GM12864 (cell line): ENCODE results near the gene ANO8.

ENCODE experiments used
- DNase-seq: peaks from one replicate; pipeline ENCODE4 v3.0.0-alpha.2; 2011; ENCODE audit warnings: low read depth
- H3K4me3 ChIP-seq: 2 replicates; pipeline ENCODE4 v1.5.1; 2011; ENCODE audit warnings: mild to moderate bottlenecking, low read depth, low read length, control low read depth
- TF ChIP-seq, protein P1 (sequence below): IDR thresholded peaks from 2 replicates; pipeline ENCODE4 v1.5.1; 2011; ENCODE audit warnings: low read depth, mild to moderate bottlenecking, moderate library complexity, low read length, control low read depth, inconsistent platforms; ENCODE audit errors: missing control alignments

The ANO8 gene

DNA sequence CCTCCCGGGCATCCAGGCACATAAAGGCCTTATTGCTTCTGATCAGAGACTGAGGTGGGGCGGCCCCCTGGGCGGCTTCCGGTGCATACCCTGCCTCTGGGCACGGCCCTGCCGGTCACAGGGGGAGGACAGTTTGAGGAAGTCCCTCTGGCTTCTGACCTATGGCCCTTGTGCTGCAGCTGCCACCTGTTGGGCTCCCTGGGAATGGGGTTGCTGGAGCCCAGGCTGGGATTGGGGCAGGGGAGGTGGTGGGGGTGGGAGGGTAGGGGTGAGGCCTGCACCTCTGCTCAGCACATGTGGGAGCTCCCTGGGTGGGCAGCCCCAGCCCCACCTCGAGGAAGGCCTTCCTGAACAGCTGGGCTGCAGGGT lies 10.7 kb downstream of the ANO8 start:
- H3K4me3 ChIP-seq, result no peak overlapping the region
- DNase-seq, result no peak
- TF ChIP-seq, protein P1, sequence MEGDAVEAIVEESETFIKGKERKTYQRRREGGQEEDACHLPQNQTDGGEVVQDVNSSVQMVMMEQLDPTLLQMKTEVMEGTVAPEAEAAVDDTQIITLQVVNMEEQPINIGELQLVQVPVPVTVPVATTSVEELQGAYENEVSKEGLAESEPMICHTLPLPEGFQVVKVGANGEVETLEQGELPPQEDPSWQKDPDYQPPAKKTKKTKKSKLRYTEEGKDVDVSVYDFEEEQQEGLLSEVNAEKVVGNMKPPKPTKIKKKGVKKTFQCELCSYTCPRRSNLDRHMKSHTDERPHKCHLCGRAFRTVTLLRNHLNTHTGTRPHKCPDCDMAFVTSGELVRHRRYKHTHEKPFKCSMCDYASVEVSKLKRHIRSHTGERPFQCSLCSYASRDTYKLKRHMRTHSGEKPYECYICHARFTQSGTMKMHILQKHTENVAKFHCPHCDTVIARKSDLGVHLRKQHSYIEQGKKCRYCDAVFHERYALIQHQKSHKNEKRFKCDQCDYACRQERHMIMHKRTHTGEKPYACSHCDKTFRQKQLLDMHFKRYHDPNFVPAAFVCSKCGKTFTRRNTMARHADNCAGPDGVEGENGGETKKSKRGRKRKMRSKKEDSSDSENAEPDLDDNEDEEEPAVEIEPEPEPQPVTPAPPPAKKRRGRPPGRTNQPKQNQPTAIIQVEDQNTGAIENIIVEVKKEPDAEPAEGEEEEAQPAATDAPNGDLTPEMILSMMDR, result no peak

DNA sequence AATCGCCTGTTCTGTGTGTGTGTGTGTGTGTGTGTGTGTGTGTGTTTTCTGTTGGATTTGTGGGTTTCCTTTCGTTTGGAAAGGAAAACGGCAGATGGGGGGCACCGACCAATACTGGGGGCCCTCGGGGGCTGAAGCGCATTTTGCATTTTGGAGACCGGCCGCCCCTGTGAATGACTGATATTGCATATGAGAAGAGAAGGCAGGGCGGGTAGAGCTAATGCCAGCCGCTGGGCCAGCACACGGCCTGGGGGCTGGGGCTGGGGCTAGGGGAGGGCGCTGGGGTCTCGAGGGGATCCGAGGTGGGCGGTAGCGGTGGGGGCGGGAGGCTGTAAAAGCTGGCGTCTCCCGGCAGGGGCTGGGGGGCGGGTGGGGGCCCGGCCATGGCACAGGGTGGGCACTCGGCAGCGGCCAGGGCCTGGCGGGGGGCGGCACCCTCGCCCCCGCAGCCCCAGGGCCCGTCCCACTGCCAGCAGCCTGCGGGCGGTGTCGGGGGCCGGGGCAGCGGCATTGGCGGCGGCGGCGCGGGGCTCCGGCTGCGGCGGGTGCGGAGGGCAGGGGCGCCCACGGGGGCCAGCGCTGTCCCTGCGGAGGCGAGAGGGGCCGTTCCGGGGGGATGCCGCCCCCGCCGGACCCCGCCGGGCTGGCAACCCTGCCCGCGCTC lies 11.2 kb downstream of the ANO8 start:
- TF ChIP-seq, protein P1, result no peak
- DNase-seq, result no peak

DNA sequence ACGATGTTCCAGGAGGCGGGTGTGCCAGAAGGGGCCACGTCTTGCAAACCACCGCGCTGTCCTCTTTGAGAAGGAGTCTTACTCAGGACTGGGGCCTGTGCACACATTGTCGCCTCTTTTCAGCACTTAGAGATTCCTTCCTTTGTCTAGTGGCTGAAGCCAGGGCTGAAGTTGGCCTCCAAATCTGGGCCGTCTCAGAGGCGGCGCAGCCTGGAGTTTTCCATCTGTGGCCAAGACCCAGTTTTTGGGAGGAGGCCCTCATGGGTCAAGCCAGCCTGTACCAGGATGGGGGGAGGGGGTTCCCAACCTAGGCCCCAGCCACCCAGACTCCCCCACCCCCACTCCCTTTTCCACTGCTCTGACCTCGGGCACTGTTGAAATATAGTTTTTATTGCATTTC lies 11.8 kb downstream of the ANO8 start:
- DNase-seq, result no peak
- H3K4me3 ChIP-seq, result no peak overlapping the region
- TF ChIP-seq, protein P1, result no peak

More for the DNA sequence above, 11.2 kb downstream of the ANO8 start:
- H3K4me3 ChIP-seq, result no peak overlapping the region

GRCh38 chr19:17321655-17322489 lies 12.8 kb downstream of the ANO8 start:
- DNase-seq, result no peak
- no peak overlapping the region for H3K4me3 ChIP-seq
- TF ChIP-seq, protein P1, result no peak

GRCh38 chr19:17320435-17320834 lies 14.2 kb downstream of the ANO8 start:
- DNase-seq, result no peak
- no peak overlapping the region for H3K4me3 ChIP-seq
- TF ChIP-seq, protein P1, result no peak

- DNase-seq, result no peak
- no peak overlapping the region for H3K4me3 ChIP-seq
- TF ChIP-seq, protein P1, result no peak
These were observed 15.0 kb downstream of the ANO8 start for GRCh38 chr19:17319473-17320238.
